K562 (cell line): ENCODE data around the gene SOX18. TPM values are rescaled to one million over a fixed set of nuclear protein-coding genes. Genes with fewer than 3 reads are reported as not detected.
A peak's percentile ranks its signal among the peaks of the same experiment; 100 is the strongest.

Experiments
- ATAC-seq: fragments of 200-7000 bp; cut with Tn5 transposase; 3 replicates; pipeline ENCODE4 v1.9.1; 2020; ENCODE audit warnings: moderate library complexity
- Bru-seq: library from RNA; stranded (reverse); fragments of 400-500 nt; gene quantifications from one replicate; lab custom pipeline; 2021; lab: Mats Ljungman, UMichigan
- BruChase-seq, 2 experiments: library from RNA; stranded (reverse); fragments of 400-500 nt; gene quantifications; one replicate each; lab custom pipeline; 2021; lab: Mats Ljungman, UMichigan
- BruUV-seq: library from RNA; stranded (reverse); fragments of 400-500 nt; replicated peaks from 2 replicates; lab custom pipeline; 2021; lab: Mats Ljungman, UMichigan
- CTCF ChIA-PET: fragments of 300-600 bp; formaldehyde crosslinking; extraction: SDS; loops from one replicate; lab custom pipeline; 2021; ENCODE audit warnings: low intra/inter-chr PET ratio; lab: Yijun Ruan, JAX
- POLR2A ChIA-PET: fragments of 300-600, 350-650 bp; sonication (Branson Sonifier 250); formaldehyde crosslinking; extraction: SDS; loops from one replicate; lab custom pipeline; 2021; ENCODE audit warnings: antibody characterized with exemption, inconsistent platforms; lab: Yijun Ruan, JAX
- DNase-seq, 4 experiments: peaks; one replicate each; pipeline versions ENCODE4 v3.0.0 to v3.0.0-alpha.2; 2011 to 2018; ENCODE audit warnings: low spot score in 3 of 4, mixed read lengths in 3 of 4; ENCODE audit errors: extremely low read depth in 1 of 4
- FAIRE-seq: peaks from 2 replicates; lab custom pipeline; 2011; peaks lifted over from hg19 to GRCh38; lab: Jason Lieb, UNC
- H2AFZ ChIP-seq: 2 replicates; pipeline ENCODE4 v1.6.0; 2011; ENCODE audit warnings: low read depth, low read length, control low read depth, inconsistent platforms
- H3K27ac ChIP-seq: fragments of 200-600 bp; 3 replicates; pipeline ENCODE4 v1.8.0; 2011; ENCODE audit warnings: low read depth, mild to moderate bottlenecking, control low read depth, inconsistent platforms, low read length, moderate library complexity, mixed read lengths; ENCODE audit errors: extremely low read depth
- H3K27me3 ChIP-seq, 2 experiments: fragments of 300-600 bp in 1 of 2; 2 replicates in 1 of 2; 3 replicates in 1 of 2; pipeline versions ENCODE4 v1.6.0 to v1.8.0; 2011; ENCODE audit warnings: inconsistent platforms in 2 of 2, low read length in 2 of 2, mild to moderate bottlenecking in 1 of 2, mixed read lengths in 1 of 2, moderate library complexity in 1 of 2; ENCODE audit not compliant: control insufficient read depth in 2 of 2, insufficient read depth in 2 of 2
- H3K36me3 ChIP-seq: fragments of 300-600 bp; 3 replicates; pipeline ENCODE4 v1.8.0; 2011; ENCODE audit warnings: mild to moderate bottlenecking, low read length, inconsistent platforms; ENCODE audit not compliant: control insufficient read depth, insufficient read depth
- H3K4me1 ChIP-seq, 2 experiments: fragments of 200-600 bp in 1 of 2; replicated peaks in 1 of 2; 2 replicates in 1 of 2; 3 replicates in 1 of 2; pipeline versions ENCODE4 v1.5.1 to v1.8.0; 2011; ENCODE audit warnings: inconsistent platforms in 2 of 2, low read length in 2 of 2, mild to moderate bottlenecking in 1 of 2, mixed read lengths in 1 of 2, moderate library complexity in 1 of 2; ENCODE audit not compliant: control insufficient read depth in 2 of 2, insufficient read depth in 2 of 2
- H3K4me2 ChIP-seq: 2 replicates; pipeline ENCODE4 v1.6.1; 2011; ENCODE audit warnings: low read length, control low read depth, inconsistent platforms, mixed read lengths; ENCODE audit not compliant: insufficient read depth
- H3K4me3 ChIP-seq: fragments of 200-600 bp; sonication (generic), shearing (Covaris generic); 2 replicates; pipeline ENCODE4 v1.5.1; 2016; ENCODE audit warnings: control low read depth, inconsistent platforms
- H3K79me2 ChIP-seq: fragments of 200-600 bp; 3 replicates; pipeline ENCODE4 v1.8.0; 2011; ENCODE audit warnings: low read length, inconsistent platforms; ENCODE audit not compliant: control insufficient read depth, insufficient read depth
- H3K9ac ChIP-seq, 2 experiments: 2 replicates each; pipeline versions ENCODE4 v1.6.0 to v1.6.1; 2011; ENCODE audit warnings: low read depth in 2 of 2, low read length in 2 of 2, control low read depth in 1 of 2, inconsistent platforms in 1 of 2, mild to moderate bottlenecking in 1 of 2, mixed read lengths in 1 of 2; ENCODE audit not compliant: insufficient read depth in 1 of 2
- H3K9me1 ChIP-seq: one replicate; pipeline ENCODE4 v1.6.0; 2011; ENCODE audit warnings: inconsistent platforms, mild to moderate bottlenecking, low read length, moderate library complexity; ENCODE audit not compliant: control insufficient read depth, insufficient read depth
- H3K9me3 ChIP-seq: replicated peaks from 2 replicates; pipeline ENCODE4 v1.5.1; 2011; ENCODE audit warnings: low read depth, low read length, inconsistent platforms; ENCODE audit not compliant: control insufficient read depth, insufficient read depth
- H4K20me1 ChIP-seq: replicated peaks from 2 replicates; pipeline ENCODE4 v1.6.1; 2011; ENCODE audit warnings: low read length, inconsistent platforms, mixed read lengths; ENCODE audit not compliant: control insufficient read depth, insufficient read depth
- CHD1 ChIP-seq: fragments of 200-600 bp; sonication (generic); IDR thresholded peaks from one replicate; pipeline ENCODE4 v1.6.1; 2012; ENCODE audit warnings: mild to moderate bottlenecking, moderate library complexity, low read length, inconsistent platforms
- GATAD2B ChIP-seq: fragments of 450-650 bp; IDR thresholded peaks from 2 replicates; pipeline ENCODE4 v1.6.1; 2017; ENCODE audit warnings: mild to moderate bottlenecking, borderline replicate concordance
- HDAC3 ChIP-seq: fragments of 450-650 bp; IDR thresholded peaks from 2 replicates; pipeline ENCODE4 v1.6.1; 2018; ENCODE audit warnings: borderline replicate concordance, mild to moderate bottlenecking, moderate library complexity; ENCODE audit not compliant: partially characterized antibody
- HNRNPUL1 ChIP-seq: fragments of 200-400 bp; formaldehyde crosslinking; IDR thresholded peaks from 2 replicates; pipeline ENCODE4 v1.6.1; 2017; ENCODE audit warnings: low read length
- RBFOX2 ChIP-seq: fragments of 200-400 bp; formaldehyde crosslinking; IDR thresholded peaks from 2 replicates; pipeline ENCODE4 v1.6.1; 2017; ENCODE audit warnings: low read depth, mild to moderate bottlenecking, low read length, moderate library complexity
- RBM22 ChIP-seq: fragments of 200-400 bp; formaldehyde crosslinking; IDR thresholded peaks from 2 replicates; pipeline ENCODE4 v1.6.1; 2018; ENCODE audit warnings: low read length, low read depth; ENCODE audit not compliant: poor library complexity, severe bottlenecking
- SAFB ChIP-seq: fragments of 200-400 bp; formaldehyde crosslinking; IDR thresholded peaks from 2 replicates; pipeline ENCODE4 v1.6.1; 2017; ENCODE audit warnings: low read depth, low read length, borderline replicate concordance
- ZBTB7A ChIP-seq: IDR thresholded peaks from 2 replicates; pipeline ENCODE4 v1.6.1; 2011; ENCODE audit warnings: low read depth, mild to moderate bottlenecking, low read length, moderate library complexity, borderline replicate concordance; ENCODE audit not compliant: control insufficient read depth
- ZNF639 ChIP-seq, 2 experiments: fragments of 200-800 bp in 1 of 2; sonication (Bioruptor generic) in 1 of 2; sonication (generic) in 1 of 2; formaldehyde crosslinking in 1 of 2; IDR thresholded peaks in 1 of 2; conservative IDR thresholded peaks in 1 of 2; 2 replicates each; pipeline versions ENCODE4 v1.5.0 to v1.6.1; 2016 to 2020; ENCODE audit warnings: missing compliant biosample characterization in 1 of 2, missing genetic modification characterization in 1 of 2, missing genetic modification reagents in 1 of 2
- WGBS: fragments of 100-300 bp; shearing (Covaris generic); methylation state at CpG from one replicate; pipeline ENCODE4 v1.1.6; 2016; ENCODE audit warnings: low coverage, mixed read lengths; ENCODE audit not compliant: insufficient coverage; ENCODE audit errors: missing lambda C conversion rate; 5-methylcytosine and 5-hydroxymethylcytosine counted together
- in situ Hi-C: fragments of 300-500 bp; cut with MboI; formaldehyde crosslinking; loops from 4 replicates; pipeline ENCODE4 v1.15.0; 2018; ENCODE audit warnings: inconsistent platforms, mixed read lengths
- intact Hi-C: fragments of 100-400 bp; cut with micrococcal nuclease; formaldehyde crosslinking; loops from 2 replicates; pipeline ENCODE4 v1.14.2; 2022
- long read RNA-seq, 3 experiments: library from polyadenylated mRNA in 2 of 3; library from RNA in 1 of 3; unstranded in 2 of 3; stranded (forward) in 1 of 3; transcript quantifications; one replicate each; pipeline ENCODE4 v2.0.0, GENCODE V29; 2019 to 2022
- polyA minus RNA-seq, 3 experiments: library from RNA; depleted of rRNA, polyadenylated mRNA; stranded (reverse); fragments of >200 nt; gene quantifications; 2 replicates each; pipeline ENCODE4 v1.2.3, GENCODE V29; 2011
- polyA plus RNA-seq, 8 experiments: library from polyadenylated mRNA; depleted of rRNA in 4 of 8; stranded (reverse) in 5 of 8; unstranded in 3 of 8; fragments of >200 nt; fragmentation: Nextera tagmentation in 2 of 8; fragmentation: Illumina TruSeq in 1 of 8; extraction: Ambion mirVana in 2 of 8; extraction: Trizol in 1 of 8; gene quantifications; 2 replicates each; pipeline versions ENCODE4 v1.2.1 to v1.2.3, GENCODE V29; 2011 to 2014; ENCODE audit warnings: inconsistent platforms in 1 of 8, missing spikeins in 1 of 8
- total RNA-seq, 7 experiments: library from RNA; depleted of rRNA in 6 of 7; stranded (reverse); fragments of >200 nt in 6 of 7; fragmentation: Illumina TruSeq in 2 of 7; extraction: Trizol in 2 of 7; gene quantifications; 2 replicates each; pipeline versions ENCODE4 v1.2.1 to v1.2.3, GENCODE V29; 2011 to 2021; ENCODE audit warnings: low replicate concordance in 1 of 7
- TF ChIP-seq, protein P1 (sequence below): fragments of 250-450 bp; sonication (Bioruptor Pico); IDR thresholded peaks from 2 replicates; pipeline ENCODE4 v1.5.0; 2021; ENCODE audit warnings: mild to moderate bottlenecking, borderline replicate concordance

SOX18 gene
- 0.58 and 1.6 TPM in 2 replicates for total RNA-seq (2011; cell fraction: chromatin; rRNA removed; ENCODE audit: low replicate concordance)
- total RNA-seq (2011; cell fraction: nucleolus; rRNA removed): 3.5 and 3.8 TPM in 2 replicates
- 1.2 and 1.3 TPM in 2 replicates for total RNA-seq (2011; cell fraction: nucleoplasm; rRNA removed)
- 2.7 and 6.2 TPM in 2 replicates for total RNA-seq (2014; rRNA removed)
- total RNA-seq (2014; rRNA removed; fragmentation: Illumina TruSeq; extraction: Trizol): 0.13 and 0.15 TPM in 2 replicates
- 0.76 and 0.94 TPM in 2 replicates for total RNA-seq (2015; rRNA removed; fragmentation: Illumina TruSeq; extraction: Trizol)
- total RNA-seq (2021): 19.8 and 20.4 TPM in 2 replicates
- 0.33 and 0.47 TPM in 2 replicates for polyA plus RNA-seq (2011; rRNA removed)
- 1.0 and 5.3 TPM in 2 replicates for polyA plus RNA-seq (2011; cell fraction: cytosol; rRNA removed)
- 2.6 and 7.3 TPM in 2 replicates for polyA plus RNA-seq (2011; cell fraction: nucleus; rRNA removed)
- 6.7 and 6.9 TPM in 2 replicates for polyA plus RNA-seq (2012)
- 0.21 and 0.78 TPM in 2 replicates for polyA plus RNA-seq (2014; fragmentation: Illumina TruSeq; extraction: Trizol)
- under 1 TPM; 0.20 to 0.23 TPM for polyA plus RNA-seq (2014; fragmentation: Nextera tagmentation; extraction: Ambion mirVana)
- 4.4 and 6.8 TPM in 2 replicates for polyA plus RNA-seq (2014; rRNA removed)
- polyA minus RNA-seq (2011; rRNA and poly(A)+ RNA removed): 0.14 TPM in 1 of 2 replicates, not detected in the other
- polyA minus RNA-seq (2011; cell fraction: cytosol; rRNA and poly(A)+ RNA removed): 3.3 and 7.4 TPM in 2 replicates
- polyA minus RNA-seq (2011; cell fraction: nucleus; rRNA and poly(A)+ RNA removed): 1.5 and 2.1 TPM in 2 replicates
- Bru-seq, nascent RNA: percentile 63 among the genes with signal in this experiment
- BruChase-seq, experiment 1, labeled RNA remaining after a 2-hour chase: percentile 48 among the genes with signal in this experiment
- percentile 48 among the genes with signal in this experiment for BruChase-seq, experiment 2, labeled RNA remaining after a 6-hour chase
- long read RNA-seq, experiment 1, transcript SOX18-201 (2 exons, 1,864 nt): major isoform, 40 of 91 reads
- long read RNA-seq, experiment 1, partial matches to known transcripts: 51 of 91 reads
- long read RNA-seq, experiment 1, other reads (novel, unspliced or antisense): 0 of 91 reads
- long read RNA-seq, experiment 2, transcript SOX18-201 (2 exons, 1,864 nt): major isoform, 30 of 34 reads
- long read RNA-seq, experiment 2, partial matches to known transcripts: 4 of 34 reads
- long read RNA-seq, experiment 2, other reads (novel, unspliced or antisense): 0 of 34 reads
- long read RNA-seq, experiment 3, partial matches to known transcripts: 0 of 4 reads
- long read RNA-seq, experiment 3, other reads (novel, unspliced or antisense): 0 of 4 reads

- Histone ChIP-seq H3K4me1 (peaks cover 40 to 88% of the 10 kb centered on the region in 2 experiments), H3K4me3 (peak within 1 kb of the TSS; percentile 48), H3K79me2 (peaks cover 12% of the 10 kb centered on the region), H3K9ac (peak within 1 kb of the TSS; percentile 68 to 93), H4K20me1 (no peaks in the 10 kb centered on the region), H3K27me3 (no peaks in the 10 kb centered on the region), H3K9me3 (no peaks in the 10 kb centered on the region), H2AFZ (peak within 1 kb of the TSS; percentile 92), H3K4me2 (peak within 1 kb of the TSS; percentile 82), H3K9me1 (peaks cover 4% of the 10 kb centered on the region), H3K36me3 (peaks cover 12% of the 10 kb centered on the region; the same call in 1 of the 3 replicates), H3K27ac (peak within 1 kb of the TSS; percentile 85)
- intact Hi-C loops: no loop called here
- no peak for FAIRE-seq
- CTCF ChIA-PET: no interaction called here
- no TSS peak for BruUV-seq
- 0% methylated on average over 5 of the region's 111 CpGs for WGBS
- in situ Hi-C loops: no loop called here
- DNase-seq: peak; percentile 73 to 90 (median 83)
- ATAC-seq: peak; percentile 52
- POLR2A ChIA-PET: interaction anchor here (1.0 to 1.1 kb wide), 2 partner anchors 8 to 9 kb away, joined by 3 read pairs; no protein-coding TSS in a partner anchor
- TF ChIP-seq SAFB (0 out of 2 replicates have a peak, but pooled peaks have one; percentile 55), HNRNPUL1 (no peak), GATAD2B (peak; percentile 52; the same call in 1 of the 2 replicates), ZBTB7A (peak; percentile 71; the same call in 1 of the 2 replicates), RBFOX2 (peak; percentile 60), CHD1 (peak; percentile 69), RBM22 (no peak), ZNF639 (CRISPR knock-in tag; conservative IDR thresholded peaks at IDR 0.05 in 1 of 2, IDR thresholded peaks at IDR 0.05 in 1 of 2) (0 out of 4 replicates have a peak, but pooled peaks of 1 of the 2 experiments have one; percentile 14), HDAC3 (no peak)
- TF ChIP-seq, protein P1, sequence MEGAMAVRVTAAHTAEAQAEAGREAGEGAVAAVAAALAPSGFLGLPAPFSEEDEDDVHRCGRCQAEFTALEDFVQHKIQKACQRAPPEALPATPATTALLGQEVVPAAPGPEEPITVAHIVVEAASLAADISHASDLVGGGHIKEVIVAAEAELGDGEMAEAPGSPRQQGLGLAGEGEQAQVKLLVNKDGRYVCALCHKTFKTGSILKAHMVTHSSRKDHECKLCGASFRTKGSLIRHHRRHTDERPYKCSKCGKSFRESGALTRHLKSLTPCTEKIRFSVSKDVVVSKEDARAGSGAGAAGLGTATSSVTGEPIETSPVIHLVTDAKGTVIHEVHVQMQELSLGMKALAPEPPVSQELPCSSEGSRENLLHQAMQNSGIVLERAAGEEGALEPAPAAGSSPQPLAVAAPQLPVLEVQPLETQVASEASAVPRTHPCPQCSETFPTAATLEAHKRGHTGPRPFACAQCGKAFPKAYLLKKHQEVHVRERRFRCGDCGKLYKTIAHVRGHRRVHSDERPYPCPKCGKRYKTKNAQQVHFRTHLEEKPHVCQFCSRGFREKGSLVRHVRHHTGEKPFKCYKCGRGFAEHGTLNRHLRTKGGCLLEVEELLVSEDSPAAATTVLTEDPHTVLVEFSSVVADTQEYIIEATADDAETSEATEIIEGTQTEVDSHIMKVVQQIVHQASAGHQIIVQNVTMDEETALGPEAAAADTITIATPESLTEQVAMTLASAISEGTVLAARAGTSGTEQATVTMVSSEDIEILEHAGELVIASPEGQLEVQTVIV (CRISPR knock-in tag): no peak
These were observed at the start of gene SOX18 for GRCh38 chr20:64049060-64049877. Gene SOX18 (minus strand): TSS chr20:64049639. CDS start chr20:64049516, 123 bp downstream.
